ENCODE results near the gene IQGAP3.

IQGAP3 gene

DNA sequence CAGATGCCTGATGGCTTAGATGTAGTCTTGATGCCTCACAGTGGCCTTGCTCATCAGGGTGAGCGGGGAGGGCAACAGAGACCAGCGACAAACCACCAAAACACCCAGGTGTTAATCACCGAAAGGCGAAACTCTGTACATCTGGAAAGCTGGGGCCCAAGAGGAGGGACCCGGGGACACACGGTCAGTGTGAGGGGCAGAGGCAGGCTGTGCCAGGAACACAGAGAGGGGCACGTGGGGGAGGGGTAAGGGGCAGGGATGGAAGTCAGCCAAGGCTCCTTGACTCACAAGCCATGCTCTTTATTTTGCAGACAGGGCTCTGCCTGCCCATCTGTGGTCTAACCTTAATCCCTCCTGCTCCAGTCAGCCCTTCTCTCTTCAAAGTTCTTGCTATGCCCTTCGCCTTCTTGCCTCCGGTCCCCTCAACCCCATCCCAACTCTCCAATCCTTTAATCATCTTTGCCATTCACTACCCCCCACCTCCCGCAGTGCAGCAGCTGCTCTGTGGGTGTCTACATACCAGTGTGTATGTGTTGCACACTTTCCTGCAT lies 76.1 kb downstream of the IQGAP3 start:
- DNase-seq (ENCODE audit: low read depth): no peak

DNA sequence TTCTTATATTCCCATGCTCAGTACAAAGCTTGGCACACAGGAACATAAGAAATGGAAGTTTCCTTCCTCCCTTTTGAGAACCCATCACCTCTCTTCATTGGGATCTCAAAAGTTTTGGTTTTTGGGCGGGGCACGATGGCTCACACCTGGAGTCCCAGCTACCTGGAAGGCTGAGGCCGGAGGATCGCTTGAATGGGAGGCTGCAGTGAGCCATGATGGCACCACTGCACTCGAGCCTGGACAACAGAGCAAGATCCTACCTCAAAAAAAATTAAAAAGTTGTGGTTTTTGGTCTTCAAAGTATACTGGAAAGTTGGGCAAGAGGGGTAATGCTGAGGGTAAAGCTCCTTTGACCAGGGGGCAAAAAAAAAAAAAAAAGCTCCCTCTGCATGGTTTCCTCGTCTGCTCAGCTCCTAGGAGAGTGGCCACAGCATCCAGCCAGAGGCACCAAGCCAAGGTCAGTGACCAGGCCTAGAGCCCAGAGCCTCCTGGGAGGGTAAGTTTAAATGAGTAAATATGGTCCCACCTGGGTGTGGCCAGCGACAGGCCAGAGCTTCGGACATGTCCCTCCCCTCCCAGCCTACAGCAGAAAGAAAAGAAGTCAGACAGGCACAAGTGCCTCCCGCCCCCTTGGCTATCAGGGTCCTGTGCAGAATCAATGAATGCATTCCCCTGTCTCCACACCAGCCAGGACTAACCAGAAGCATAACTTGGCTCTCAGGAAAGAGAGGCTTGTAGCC lies 76.8 kb downstream of the IQGAP3 start:
- no peak for DNase-seq (ENCODE audit: low read depth)

DNA sequence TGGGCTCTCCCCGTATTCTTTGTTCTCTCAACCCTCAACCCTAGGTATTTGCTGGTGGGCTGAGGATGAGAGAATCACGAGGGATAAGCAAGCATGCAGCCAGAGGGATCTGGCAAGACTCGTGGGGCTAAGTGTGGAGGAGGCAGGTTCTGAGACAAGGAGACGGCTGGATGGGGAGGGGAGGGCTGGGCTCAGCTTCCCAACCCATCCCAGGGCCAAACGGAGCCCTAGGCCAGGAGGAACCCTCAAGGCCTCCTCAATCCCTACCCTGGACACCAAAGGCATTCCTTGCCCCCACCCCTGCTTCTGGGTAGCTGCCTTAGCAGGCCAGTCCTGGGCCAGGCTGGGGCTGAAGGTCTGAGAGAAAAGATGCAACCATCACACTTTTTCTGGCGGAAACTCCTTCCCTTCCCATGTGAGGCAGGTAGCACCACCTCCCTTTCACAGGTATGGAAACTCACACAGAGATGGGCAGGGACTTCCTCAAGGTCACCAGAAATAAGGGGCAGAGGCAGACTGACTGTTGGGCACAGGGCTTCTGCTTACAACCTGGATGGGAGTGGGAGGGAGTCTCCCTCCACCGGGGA lies 78.0 kb downstream of the IQGAP3 start:
- DNase-seq (ENCODE audit: low read depth): no peak

DNA sequence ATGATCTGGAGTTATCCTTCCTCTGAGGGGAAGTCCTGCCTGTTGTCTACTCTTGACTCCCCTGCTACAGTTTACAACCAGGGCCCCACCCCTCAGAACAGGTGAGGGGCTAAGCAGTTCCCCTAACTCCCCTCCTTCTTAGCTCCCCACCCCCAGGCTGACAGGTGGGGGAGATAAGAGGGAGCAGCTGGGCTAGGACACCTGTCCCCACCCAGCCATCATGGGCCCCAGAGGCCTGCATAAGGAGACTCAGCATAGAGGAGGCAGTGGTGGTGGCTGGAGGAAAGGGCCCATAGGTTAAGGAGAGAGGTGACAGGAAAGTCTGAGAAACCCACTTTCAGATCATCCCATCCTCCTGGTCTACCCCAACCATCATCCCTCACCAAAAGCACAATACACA lies 78.6 kb downstream of the IQGAP3 start:
- no peak for DNase-seq (ENCODE audit: low read depth)

DNA sequence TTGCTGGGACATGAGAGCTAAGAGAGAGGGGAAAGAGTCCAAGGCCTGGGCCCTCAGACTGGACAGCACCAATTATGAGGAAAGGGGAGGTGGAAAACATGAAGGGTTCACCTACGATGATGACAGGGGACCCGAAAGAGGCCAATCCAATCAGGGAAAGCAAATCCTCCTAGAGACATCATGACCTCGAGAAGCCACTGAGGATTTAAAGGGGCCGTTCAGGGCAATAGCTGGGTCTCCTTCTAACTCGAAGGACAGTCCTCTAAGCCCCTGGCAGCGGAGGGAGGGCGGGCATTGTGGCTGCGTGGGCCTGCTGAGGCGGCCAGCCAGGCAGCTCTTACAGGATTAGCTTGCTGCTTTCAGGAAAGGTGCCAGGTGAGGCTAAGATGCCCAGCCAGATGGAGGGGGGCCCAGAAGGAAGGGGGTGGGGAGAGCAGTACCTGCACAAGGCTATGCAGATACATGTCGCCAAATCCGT lies 79.2 kb downstream of the IQGAP3 start:
- no peak for DNase-seq (ENCODE audit: low read depth)

DNA sequence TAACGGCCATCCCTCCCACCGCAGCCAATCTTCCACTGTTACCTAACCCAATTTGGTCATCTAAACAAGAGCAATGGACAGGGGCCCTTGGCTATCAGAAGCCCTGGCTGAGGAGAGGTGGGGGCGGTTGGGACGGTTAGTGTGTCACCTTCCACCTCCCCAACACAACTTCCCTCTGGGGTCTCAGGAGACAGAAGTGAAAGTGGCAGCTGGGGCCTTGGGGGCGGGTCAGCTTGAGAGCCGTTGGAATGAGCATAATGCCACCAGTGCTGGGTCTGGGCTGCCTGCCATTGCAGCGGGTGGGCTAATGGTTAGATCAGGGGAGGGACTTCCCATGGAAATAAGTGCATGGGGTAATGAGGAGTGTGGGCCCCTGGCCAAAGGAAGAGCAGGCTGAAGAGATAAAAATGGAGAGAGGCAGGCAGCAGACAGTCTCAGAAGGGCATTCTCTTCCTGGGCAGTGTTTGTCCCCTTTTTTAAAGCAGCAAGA lies 79.7 kb downstream of the IQGAP3 start:
- DNase-seq (ENCODE audit: low read depth): no peak

DNA sequence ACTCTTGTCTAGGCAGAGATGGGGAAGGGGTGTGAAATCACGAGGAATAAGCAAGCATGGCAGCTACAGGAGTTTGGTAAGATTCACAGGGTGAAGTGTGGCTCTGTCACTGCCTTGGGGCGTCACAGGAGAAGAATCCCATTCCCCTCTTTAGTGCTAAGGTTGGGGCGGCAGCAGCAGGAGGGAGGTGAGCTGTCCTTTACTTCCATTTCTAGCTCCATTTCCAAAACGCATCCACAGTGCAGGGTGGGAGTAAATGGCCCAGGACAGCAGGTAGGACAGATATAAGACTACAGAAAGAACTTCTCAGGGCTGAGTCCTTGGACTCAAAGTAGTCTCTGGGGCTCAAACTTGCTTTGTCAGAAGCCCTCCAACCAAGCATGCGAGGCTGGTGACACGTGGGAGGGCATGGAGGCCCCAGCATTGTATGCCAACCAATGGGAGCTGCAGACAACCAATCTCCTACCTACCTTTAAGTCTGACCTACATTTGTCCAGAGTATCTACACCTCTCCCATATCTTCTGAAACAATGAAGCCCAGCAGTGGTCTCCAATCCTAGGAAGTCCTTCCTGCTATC lies 80.3 kb downstream of the IQGAP3 start:
- DNase-seq (ENCODE audit: low read depth): no peak

DNA sequence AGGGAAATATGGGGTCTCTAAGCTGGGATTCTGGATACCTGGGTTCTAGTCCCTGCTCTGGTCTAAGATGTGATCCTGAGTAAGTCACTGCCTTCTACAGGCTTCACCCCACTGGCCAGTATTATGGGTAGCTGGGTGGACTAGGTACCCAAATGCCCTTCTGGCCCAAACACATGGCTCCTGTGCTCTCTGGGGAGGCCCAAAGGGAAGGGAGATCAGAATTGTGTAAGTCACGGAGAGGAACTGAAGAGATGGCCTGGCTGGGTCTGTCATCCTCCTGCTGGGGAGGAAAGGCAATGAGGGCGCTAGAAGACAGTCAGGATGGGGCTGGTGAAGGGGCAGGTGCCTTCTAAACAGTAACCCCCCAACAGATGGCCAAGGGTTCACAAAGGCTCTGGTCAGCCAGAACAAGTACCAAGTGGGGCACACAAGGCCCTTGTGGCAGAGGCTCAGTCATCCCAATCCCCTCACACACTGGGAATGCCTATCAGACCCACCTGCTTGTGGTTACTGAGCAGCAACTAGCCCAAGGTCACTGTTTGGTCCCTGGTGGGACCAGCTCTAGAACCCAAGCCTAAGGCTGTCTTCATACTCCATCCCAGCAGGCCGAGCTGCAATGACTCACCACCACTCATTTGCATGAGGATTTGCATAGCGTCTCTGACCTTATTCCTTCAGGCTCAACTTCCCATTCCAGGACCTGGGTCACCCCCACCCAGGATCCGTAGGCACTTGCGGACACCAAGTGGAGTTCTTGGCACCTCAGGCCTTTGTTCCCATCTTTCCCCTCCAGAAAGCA lies 81.0 kb downstream of the IQGAP3 start:
- no peak for DNase-seq (ENCODE audit: low read depth)

DNA sequence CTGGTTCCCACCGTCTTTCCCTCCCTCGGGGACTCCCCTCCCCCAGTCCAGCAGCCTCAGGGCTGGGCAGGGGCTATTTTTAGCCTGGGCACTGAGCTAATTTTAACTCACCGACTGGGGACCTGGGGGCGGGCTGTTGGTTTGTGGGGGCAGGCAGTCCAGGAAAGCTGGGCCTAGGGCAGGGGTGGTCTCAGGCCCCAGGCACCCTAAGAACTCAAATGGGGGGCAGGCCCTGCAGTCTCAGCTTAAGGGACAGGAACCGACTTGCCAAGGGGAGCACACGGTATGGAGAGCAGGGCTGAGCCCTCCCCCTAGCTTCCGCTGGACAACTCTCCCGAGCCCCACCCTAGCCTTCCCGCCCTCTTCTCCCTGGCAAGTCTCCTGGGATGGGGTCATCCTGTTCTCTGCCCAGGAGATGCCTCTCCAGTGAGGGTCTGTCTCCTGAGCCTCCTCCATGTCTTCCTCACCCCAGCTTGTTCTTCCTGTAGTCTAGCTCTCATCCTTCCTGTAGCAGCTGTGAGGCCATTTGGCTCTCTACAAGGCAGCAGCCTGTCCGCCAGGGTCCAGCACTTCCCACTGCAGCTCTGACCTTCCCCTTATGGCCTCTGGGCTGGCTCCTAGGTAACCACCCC lies 81.8 kb downstream of the IQGAP3 start:
- no peak for DNase-seq (ENCODE audit: low read depth)

DNA sequence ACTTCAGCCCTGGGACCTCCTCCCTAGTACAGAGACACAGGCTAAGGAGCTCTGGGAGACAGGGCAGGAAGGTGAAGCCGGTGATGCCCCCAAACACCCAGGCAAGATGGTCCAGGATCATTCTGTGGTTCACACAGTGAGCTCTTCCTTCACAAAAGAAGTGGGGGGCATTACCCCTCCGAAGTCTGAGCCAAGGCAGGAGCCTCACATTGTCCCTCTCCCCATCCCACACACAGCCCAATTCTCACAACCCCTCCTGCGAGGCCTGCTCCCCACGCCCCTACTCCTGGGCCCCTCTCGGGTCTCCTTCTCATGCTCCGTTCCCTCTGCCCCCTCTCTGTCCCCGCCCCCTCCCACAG lies 82.5 kb downstream of the IQGAP3 start:
- DNase-seq (ENCODE audit: low read depth): no peak

DNA sequence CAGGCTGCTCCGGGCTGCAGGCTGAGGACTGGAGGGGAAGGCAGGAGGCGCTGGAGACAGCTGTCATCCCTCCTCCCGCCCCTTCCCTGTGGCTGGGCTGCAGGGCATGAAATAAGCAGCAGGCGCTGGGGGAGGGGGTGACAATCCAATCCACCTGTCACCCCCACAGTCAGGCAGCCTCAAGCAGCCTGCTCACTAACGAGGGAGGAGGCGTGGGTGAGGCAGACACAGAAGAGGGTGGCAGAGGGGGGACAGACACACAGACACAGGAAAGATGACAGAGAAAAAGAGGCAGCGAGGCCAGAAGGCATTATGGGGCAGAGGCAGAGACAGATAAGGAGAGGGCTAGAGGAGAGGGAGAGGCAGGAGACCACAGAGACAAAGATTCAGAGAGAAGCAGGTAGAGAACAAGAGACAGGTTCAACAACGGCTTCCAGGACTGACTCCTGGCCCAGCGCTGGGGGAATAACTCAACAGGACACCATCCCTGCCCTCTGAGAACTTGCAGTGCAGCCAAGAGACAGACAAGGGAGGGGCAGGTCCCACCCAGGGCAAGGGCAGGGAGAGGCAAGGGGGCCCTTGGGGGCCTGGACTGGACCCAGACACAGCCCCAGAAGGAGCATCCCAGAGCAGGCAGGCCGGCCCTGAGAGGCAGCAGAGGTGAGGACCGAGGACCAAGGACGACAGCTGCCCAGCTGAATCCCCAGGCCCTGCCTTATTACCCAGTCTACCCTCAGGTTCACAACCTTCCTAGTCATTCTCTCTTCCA lies 83.0 kb downstream of the IQGAP3 start:
- no peak for DNase-seq (ENCODE audit: low read depth)

DNA sequence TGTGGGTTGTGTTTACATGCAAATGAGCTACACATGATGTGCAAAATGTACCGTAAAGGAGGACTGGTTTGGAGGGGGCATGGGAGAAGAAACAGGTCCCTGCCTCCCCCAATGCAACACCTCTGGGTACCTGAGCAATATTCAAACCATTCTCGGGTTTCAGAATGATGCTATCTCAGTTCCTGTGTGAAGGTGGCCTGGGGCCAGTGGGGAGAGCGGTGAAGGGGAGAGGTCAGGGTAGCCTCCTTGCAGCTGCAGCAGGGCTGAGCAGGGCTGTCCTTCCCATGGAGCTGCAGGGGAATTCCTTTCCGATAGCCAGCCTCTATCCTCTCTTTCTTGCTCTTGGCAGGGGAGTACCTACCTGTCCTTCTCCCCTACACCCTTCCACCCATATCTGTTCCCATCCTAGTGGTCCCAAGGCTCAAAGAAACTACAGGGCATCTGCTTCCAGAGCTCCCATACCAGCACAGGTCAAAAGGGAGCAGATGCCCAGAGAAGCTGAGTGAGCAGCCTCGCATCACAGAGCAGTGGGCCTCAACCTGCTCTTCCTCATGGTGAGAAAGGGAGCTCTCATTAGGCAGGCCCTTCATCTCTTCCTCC lies 83.7 kb downstream of the IQGAP3 start:
- no peak for DNase-seq (ENCODE audit: low read depth)

DNA sequence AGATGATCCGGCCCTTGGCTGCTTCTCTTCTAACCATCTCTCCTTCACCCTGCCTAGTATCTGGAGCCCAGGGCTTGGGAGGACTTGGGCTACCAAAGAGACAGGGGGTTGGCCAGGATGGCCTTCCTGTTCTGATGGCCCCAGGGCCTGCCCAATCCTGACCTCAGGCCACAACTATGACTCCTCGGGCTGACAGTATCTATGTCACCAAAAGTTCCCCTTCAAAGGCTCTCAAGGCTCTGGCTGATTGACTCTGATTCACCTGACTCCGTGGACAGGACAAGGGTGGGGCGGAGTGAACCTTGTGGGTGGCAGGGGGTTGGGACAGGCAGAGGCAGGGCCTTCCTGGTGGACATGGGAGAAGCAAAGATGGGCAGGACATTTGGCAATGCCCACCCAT lies 84.5 kb downstream of the IQGAP3 start:
- DNase-seq (ENCODE audit: low read depth): no peak

DNA sequence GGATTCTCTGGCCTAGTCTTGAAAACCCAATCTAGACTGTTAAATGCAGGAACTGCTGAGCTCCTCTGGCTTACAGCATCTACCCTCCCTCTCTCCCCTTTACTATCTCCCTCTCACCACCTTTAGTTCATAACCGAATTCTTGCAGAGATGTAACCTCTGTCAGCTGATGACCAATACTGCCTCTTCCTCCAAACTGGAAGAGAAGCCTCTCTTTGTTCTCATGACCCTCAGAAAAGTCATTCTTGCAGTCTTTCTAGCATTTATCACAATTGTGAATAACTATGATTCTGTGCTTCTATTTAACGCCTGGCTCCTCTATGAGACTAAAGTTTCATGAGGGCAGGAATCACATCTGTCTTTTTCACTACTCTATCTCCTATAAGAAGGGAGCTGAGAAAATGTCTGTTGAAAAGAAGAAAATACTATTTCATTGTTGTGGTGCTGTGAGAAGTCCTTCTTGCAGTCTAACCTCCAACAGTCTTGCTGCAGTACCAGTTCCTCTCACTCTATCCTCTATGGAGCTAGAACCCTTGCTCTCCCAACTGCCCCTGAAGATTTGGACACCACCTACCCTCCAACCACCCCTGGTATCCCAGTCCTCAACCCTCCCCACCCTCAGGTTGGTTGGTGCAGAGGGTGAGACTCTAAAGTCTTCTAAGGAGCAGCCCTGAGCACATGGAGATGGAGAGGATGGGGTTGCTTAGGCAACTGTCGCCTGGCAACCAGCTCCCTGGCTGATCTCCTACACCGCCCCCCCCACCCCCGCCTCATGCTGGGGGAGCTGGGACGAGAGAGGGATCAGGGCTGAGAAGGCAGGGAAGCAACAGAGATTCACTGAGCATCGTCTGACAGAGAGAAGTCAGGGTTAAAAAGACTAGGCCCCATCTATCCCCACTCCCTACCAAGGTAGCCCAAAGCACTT lies 85.7 kb downstream of the IQGAP3 start:
- no peak for DNase-seq (ENCODE audit: low read depth)

DNA sequence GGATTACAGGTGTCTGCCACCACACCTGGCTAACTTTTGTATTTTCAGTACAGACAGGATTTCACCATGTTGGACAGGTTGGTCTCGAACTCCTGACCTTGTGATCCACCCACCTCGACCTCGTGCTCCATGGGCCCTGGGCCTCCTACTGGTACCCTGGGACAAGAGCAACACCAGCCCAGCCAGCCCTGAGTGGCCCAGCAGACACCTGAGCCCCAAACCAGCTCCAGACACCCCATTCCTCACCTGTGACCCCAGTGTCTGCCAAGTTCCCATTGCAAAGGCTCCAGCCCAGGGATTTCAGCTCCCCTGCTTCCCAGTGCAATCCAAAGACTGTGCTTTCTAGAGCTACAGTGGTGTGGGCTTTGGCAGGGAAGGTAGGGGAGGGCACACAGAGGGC lies 86.4 kb downstream of the IQGAP3 start:
- DNase-seq (ENCODE audit: low read depth): no peak

DNA sequence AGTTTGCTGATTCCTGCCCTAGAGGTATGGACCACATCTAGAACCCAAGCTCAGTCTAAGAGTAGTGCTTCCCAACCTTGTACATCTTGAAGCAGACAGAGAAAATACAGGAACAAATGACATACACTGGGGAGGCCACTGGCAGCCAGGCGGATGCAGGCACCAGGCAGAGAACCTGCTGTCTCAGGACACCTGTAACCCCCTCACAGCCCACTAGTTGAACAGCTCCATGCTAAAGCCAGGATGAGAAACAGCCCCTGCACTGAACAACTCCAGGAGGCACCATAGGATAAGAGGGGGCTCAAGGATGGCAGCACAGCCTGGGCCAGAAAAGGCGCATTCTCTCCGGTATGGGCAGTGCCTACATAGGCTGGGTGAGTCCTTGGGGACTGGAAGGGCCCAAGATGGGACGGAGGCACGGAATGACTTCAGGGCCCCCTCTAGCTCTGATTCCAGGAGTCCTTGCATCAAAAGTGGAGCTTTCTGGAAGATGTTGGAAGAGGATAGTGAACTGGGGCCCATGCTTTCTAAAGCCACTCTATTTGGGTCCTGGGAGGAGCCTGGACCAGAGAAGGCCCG lies 87.8 kb downstream of the IQGAP3 start:
- DNase-seq (ENCODE audit: low read depth): no peak

DNA sequence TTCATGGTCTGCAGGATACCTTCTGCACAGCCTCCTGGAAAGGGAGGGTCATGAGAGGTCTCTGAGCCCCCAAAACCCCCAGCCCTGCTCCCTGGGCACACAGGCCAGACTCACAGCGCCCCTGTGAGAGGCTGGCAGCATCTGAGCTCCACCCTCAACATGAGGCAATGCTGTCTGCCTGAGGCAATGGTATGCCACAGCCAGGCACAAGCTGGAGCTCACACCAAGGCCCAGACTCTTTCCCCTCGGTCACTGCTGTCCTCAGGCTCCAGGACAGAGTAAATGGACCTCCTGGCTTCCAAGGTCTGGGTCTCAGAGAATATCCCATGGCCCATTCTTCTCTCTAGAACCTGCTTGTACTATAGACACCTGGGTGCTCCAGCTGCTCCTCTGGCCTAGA lies 89.0 kb downstream of the IQGAP3 start:
- no peak for DNase-seq (ENCODE audit: low read depth)

DNA sequence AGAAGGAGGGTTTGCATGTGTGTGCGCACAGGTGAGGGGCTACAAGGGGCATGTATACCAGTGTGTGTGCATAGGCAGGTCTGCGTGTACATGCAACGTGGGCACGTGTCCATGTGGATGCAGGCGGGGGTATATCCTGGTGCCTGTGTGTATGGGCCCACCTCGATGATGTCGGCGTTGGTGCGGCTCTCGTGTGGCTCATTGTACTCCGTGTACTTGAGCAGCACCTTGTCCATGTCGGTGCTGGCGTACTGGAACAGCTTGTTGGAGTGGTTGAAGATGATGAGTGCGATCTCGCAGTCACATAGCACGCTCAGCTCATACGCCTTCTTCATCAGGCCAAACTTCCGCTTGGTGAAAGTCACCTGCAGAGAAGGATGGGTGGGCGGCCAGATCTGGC lies 90.1 kb downstream of the IQGAP3 start:
- no peak for DNase-seq (ENCODE audit: low read depth)

DNA sequence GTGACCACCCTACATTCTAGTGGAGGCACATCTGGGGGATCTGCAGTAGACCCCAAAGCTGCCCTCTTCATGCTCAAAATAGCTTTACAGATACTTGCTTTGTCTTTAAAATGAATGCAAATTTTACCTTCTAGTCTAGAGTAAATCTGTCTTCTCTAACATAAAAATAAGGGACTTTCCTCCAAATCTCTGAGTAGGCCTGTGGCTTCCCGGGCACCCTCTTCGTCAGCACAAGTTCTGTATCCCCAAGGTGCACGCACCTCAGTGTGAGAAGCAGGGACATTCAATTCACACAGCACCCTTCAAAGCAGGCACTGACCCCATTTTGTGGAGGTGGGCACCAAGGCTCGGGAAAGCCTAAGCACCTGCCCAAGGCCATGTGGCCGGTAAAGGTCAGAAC lies 90.8 kb downstream of the IQGAP3 start:
- DNase-seq (ENCODE audit: low read depth): no peak

Measured in stromal cell of bone marrow (primary cell).